Measurements from ENCODE around the gene RASL11A.
A peak's percentile ranks its signal among the peaks of the same experiment; 100 is the strongest.
"Not testable (repeated sequence)": the region's sequence is repeated elsewhere in the genome, so short reads cannot be mapped to it uniquely, and the experiment has no call there.

Gene RASL11A, protein sequence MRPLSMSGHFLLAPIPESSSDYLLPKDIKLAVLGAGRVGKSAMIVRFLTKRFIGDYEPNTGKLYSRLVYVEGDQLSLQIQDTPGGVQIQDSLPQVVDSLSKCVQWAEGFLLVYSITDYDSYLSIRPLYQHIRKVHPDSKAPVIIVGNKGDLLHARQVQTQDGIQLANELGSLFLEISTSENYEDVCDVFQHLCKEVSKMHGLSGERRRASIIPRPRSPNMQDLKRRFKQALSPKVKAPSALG

DNA sequence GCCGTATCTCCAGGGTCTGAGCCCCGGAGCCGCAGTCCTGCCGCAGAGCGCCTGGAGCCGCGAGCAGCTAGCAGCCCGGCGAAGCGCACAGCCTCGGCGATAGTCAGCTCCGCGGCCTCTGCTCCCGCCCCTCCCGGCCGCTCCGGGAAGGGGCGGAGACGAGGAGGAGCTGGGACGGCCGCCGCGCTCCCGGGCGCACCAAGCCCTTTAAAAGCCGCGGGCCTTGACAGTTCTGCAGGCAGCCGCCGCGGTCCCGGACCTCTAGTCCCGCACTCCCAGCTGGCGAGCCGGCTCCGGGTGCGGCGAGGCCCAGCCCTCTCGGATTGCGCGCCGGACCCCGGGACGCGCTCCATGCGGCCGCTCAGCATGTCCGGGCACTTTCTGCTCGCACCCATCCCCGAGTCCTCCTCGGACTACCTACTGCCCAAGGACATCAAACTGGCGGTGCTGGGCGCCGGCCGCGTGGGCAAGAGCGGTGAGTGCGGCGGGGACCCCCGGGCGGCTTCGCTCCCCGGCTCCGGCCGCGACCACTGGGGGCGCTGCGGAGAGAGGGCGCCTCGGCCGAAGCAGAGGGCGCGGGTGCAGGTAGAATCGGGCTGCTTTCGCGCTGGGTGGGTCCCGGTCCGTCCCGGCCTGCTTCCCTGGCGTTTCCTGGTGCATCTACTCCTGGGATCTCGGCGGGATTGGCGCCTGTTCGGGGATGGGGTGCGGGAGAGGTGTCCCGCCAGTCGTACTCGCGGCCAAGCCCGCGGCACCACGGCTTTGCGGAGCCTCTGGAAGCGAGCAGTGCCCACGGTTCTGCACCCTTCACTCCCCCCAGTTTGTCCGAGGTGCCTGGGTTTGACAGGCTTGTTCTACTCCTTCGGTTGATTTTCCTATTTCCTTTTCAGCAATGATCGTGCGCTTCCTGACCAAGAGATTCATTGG, at the start of gene RASL11A:
TSS of gene RASL11A (plus strand) at position 237 of the 927 bp plus-strand sequence. CDS start at position 352, 115 bp downstream.
- H3K9me3 ChIP-seq (ENCODE audit: control insufficient read depth in 1 of 2, low read length in 2 of 2), result no peaks in the 10 kb centered on the region
- peaks cover 0 to 6% of the 10 kb centered on the region in 2 donors for H3K36me3 ChIP-seq (ENCODE audit: control insufficient read depth in 1 of 2, insufficient read depth in 2 of 2, low read length in 2 of 2)
- H3K4me3 ChIP-seq (ENCODE audit: low read depth in 1 of 2, low read length in 2 of 2), result peak within 1 kb of the TSS; percentile 81 to 92
- H3K9ac ChIP-seq (ENCODE audit: low read depth in 1 of 2, low read length in 2 of 2), result peak within 1 kb of the TSS; percentile 58 to 89
- no peaks in the 10 kb centered on the region for H3K27me3 ChIP-seq (ENCODE audit: control insufficient read depth in 1 of 2, insufficient read depth in 2 of 2, low read length in 2 of 2)
- peak within 1 kb of the TSS; percentile 87 for H3K27ac ChIP-seq (ENCODE audit: low read depth, low read length)
- peaks cover 31 to 40% of the 10 kb centered on the region in 2 donors for H3K4me1 ChIP-seq (ENCODE audit: control insufficient read depth in 1 of 2, insufficient read depth in 2 of 2, low read length in 2 of 2)

DNA sequence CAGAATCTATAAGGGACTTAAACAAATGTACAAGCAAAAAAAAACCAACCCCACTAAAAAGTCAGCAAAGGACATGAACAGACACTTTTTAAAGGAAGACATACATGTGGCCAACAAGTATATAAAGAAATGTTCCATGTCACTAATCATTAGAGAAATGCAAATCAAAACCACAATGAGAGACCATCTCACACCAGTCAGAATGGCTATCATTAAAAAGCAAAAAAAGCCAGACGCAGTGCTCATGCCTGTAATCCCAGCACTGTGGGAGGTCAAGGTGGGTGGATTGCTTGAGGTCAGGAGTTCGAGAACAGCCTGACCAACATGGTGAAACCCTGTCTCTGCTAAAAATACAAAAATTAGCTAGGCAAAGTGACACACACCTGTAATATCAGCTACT, 48.5 kb upstream of the RASL11A start:
- not testable (repeated sequence) for H3K36me3 ChIP-seq (ENCODE audit: control insufficient read depth in 1 of 2, insufficient read depth in 2 of 2, low read length in 2 of 2); H3K9ac ChIP-seq (ENCODE audit: low read depth in 1 of 2, low read length in 2 of 2); H3K4me3 ChIP-seq (ENCODE audit: low read depth in 1 of 2, low read length in 2 of 2); H3K27me3 ChIP-seq (ENCODE audit: control insufficient read depth in 1 of 2, insufficient read depth in 2 of 2, low read length in 2 of 2); H3K4me1 ChIP-seq (ENCODE audit: control insufficient read depth in 1 of 2, insufficient read depth in 2 of 2, low read length in 2 of 2); H3K9me3 ChIP-seq (ENCODE audit: control insufficient read depth in 1 of 2, low read length in 2 of 2); H3K27ac ChIP-seq (ENCODE audit: low read depth, low read length)

DNA sequence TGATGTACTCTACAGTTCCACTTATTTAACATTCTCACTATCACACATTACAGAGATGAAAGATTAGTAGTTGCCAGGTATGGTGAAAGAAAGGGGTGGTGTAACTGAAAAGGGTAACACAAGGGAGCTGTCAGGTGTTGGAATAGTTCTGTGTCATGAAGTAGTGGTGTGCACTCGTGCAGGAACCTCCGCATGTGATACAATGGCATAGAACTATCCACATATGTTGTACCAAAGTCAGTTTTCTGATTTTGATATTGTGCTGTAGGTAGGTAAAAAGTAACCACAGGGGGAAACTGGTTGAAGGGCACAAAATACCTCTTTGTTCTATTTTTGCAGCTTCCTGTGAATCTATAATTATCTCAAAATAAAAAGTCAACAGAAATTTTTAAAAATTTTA, 43.6 kb upstream of the RASL11A start:
- Histone ChIP-seq H3K36me3 (ENCODE audit: control insufficient read depth in 1 of 2, insufficient read depth in 2 of 2, low read length in 2 of 2) (no peaks in the 10 kb centered on the region), H3K27ac (ENCODE audit: low read depth, low read length) (no peak overlapping the region), H3K4me3 (ENCODE audit: low read depth in 1 of 2, low read length in 2 of 2) (no peak overlapping the region), H3K4me1 (ENCODE audit: control insufficient read depth in 1 of 2, insufficient read depth in 2 of 2, low read length in 2 of 2) (no peaks in the 10 kb centered on the region), H3K9ac (ENCODE audit: low read depth in 1 of 2, low read length in 2 of 2) (no peak overlapping the region), H3K9me3 (ENCODE audit: control insufficient read depth in 1 of 2, low read length in 2 of 2) (no peaks in the 10 kb centered on the region), H3K27me3 (ENCODE audit: control insufficient read depth in 1 of 2, insufficient read depth in 2 of 2, low read length in 2 of 2) (no peaks in the 10 kb centered on the region)

DNA sequence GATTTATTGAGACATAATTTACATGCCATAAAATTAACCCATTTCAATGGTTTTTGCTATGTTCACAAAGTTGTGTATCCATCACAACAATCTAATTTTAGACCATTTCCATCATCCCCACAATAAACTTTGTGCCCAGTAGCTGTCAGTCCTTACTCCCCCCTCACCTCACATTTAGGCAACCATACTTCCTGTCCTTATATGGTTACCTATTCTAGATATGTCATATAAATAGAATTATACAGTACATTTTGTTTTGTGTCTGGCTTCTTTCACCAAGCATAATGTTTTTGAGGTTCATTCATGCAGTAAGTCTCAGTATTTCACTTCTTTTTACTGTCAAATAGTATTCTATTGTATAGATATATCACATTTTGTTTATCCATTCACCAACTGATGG, 42.5 kb upstream of the RASL11A start:
- Histone ChIP-seq H3K9me3 (ENCODE audit: control insufficient read depth in 1 of 2, low read length in 2 of 2) (no peaks in the 10 kb centered on the region), H3K9ac (ENCODE audit: low read depth in 1 of 2, low read length in 2 of 2) (no peak overlapping the region), H3K27ac (ENCODE audit: low read depth, low read length) (no peak overlapping the region), H3K4me1 (ENCODE audit: control insufficient read depth in 1 of 2, insufficient read depth in 2 of 2, low read length in 2 of 2) (no peaks in the 10 kb centered on the region), H3K4me3 (ENCODE audit: low read depth in 1 of 2, low read length in 2 of 2) (no peak overlapping the region), H3K27me3 (ENCODE audit: control insufficient read depth in 1 of 2, insufficient read depth in 2 of 2, low read length in 2 of 2) (no peaks in the 10 kb centered on the region), H3K36me3 (ENCODE audit: control insufficient read depth in 1 of 2, insufficient read depth in 2 of 2, low read length in 2 of 2) (no peaks in the 10 kb centered on the region)

DNA sequence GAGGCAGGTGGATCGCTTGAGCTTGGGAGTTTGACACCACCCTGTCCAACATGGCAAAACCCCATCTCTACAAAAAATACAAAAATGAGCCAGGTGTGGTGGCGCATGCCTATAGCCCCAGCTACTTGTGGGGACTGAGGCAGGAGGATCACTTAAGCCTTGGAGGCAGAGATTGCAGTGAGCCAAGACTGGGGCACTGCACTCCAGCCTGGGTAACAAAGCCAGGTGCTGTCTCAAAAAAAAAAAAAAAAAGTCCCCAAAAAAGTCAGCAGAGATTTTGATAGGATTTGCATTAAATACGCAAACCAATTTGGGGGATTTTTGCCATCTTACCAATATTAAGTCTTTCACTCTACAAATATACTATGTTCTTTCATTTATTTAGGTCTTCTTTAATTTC, 41.0 kb upstream of the RASL11A start:
- Histone ChIP-seq H3K4me3 (ENCODE audit: low read depth in 1 of 2, low read length in 2 of 2) (no peak overlapping the region), H3K4me1 (ENCODE audit: control insufficient read depth in 1 of 2, insufficient read depth in 2 of 2, low read length in 2 of 2) (no peaks in the 10 kb centered on the region), H3K27ac (ENCODE audit: low read depth, low read length) (no peak overlapping the region), H3K9me3 (ENCODE audit: control insufficient read depth in 1 of 2, low read length in 2 of 2) (no peaks in the 10 kb centered on the region), H3K36me3 (ENCODE audit: control insufficient read depth in 1 of 2, insufficient read depth in 2 of 2, low read length in 2 of 2) (no peaks in the 10 kb centered on the region), H3K27me3 (ENCODE audit: control insufficient read depth in 1 of 2, insufficient read depth in 2 of 2, low read length in 2 of 2) (no peaks in the 10 kb centered on the region), H3K9ac (ENCODE audit: low read depth in 1 of 2, low read length in 2 of 2) (no peak overlapping the region)

DNA sequence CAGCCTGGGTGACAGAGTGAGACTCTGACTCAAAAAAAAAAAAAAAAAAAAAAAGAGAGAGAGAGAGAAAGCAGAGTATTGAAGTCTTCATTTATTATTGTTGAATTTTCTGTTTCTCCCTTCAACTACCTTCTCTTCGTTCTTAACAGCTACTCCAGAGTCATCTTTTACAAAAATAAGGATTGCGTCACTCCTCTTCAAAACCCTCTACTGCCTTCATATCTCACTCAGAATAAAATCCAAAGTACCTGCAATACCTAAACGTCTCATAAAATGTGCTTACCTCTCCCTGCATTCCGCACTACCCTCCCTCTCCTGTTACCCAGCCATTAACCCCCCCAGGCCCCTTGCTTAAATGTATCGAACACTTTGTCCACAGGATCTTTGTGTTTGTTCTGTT, 36.7 kb upstream of the RASL11A start:
- Histone ChIP-seq H3K27ac (ENCODE audit: low read depth, low read length) (no peak overlapping the region), H3K4me3 (ENCODE audit: low read depth in 1 of 2, low read length in 2 of 2) (no peak overlapping the region), H3K36me3 (ENCODE audit: control insufficient read depth in 1 of 2, insufficient read depth in 2 of 2, low read length in 2 of 2) (no peaks in the 10 kb centered on the region), H3K9ac (ENCODE audit: low read depth in 1 of 2, low read length in 2 of 2) (no peak overlapping the region), H3K4me1 (ENCODE audit: control insufficient read depth in 1 of 2, insufficient read depth in 2 of 2, low read length in 2 of 2) (no peaks in the 10 kb centered on the region), H3K9me3 (ENCODE audit: control insufficient read depth in 1 of 2, low read length in 2 of 2) (no peaks in the 10 kb centered on the region), H3K27me3 (ENCODE audit: control insufficient read depth in 1 of 2, insufficient read depth in 2 of 2, low read length in 2 of 2) (no peaks in the 10 kb centered on the region)

DNA sequence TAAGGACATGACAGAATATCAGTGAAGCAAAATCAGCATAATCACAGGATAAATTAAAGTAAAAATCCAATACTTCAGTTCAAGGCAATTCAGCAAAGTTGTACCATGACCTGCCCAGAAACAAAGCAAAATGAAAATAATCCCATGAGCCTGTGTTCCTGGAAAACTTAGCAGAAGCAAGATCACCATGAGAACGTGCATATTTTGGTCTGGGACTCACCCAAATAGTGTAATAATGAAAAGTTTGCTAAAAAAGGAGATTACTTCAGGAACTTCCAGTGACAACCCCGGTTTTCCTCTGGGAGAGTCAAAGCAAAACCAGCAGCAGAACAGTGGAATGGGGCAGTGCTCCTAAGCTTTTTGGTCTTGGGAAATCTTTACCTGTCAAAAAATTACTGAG, 34.2 kb upstream of the RASL11A start:
- H3K4me3 ChIP-seq (ENCODE audit: low read depth in 1 of 2, low read length in 2 of 2), result no peak overlapping the region
- no peak overlapping the region for H3K9ac ChIP-seq (ENCODE audit: low read depth in 1 of 2, low read length in 2 of 2)

DNA sequence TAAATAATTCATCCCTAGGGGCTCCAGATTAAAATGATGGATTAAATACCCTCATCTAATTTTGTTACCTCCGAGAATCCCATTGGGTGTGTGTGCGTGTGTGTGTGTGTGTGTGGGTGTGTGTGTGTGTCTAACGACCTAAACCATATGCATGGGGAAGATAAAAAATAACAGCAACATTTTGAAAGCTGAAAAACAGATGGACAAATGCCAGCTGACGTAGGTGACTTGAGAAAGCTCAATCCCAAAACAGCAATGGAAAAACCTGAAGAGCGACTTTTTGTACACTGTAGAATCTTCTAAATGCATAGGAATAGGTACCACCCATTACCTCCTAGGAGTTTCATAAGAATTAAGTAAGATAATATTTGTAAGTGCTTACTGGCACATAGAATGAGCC, 27.9 kb upstream of the RASL11A start:
- Histone ChIP-seq H3K9me3 (ENCODE audit: control insufficient read depth in 1 of 2, low read length in 2 of 2) (no peaks in the 10 kb centered on the region), H3K27ac (ENCODE audit: low read depth, low read length) (no peak overlapping the region), H3K27me3 (ENCODE audit: control insufficient read depth in 1 of 2, insufficient read depth in 2 of 2, low read length in 2 of 2) (no peaks in the 10 kb centered on the region), H3K4me3 (ENCODE audit: low read depth in 1 of 2, low read length in 2 of 2) (no peak overlapping the region), H3K9ac (ENCODE audit: low read depth in 1 of 2, low read length in 2 of 2) (no peak overlapping the region), H3K4me1 (ENCODE audit: control insufficient read depth in 1 of 2, insufficient read depth in 2 of 2, low read length in 2 of 2) (no peaks in the 10 kb centered on the region), H3K36me3 (ENCODE audit: control insufficient read depth in 1 of 2, insufficient read depth in 2 of 2, low read length in 2 of 2) (no peaks in the 10 kb centered on the region)

More for the DNA sequence above, 34.2 kb upstream of the RASL11A start:
- H3K36me3 ChIP-seq (ENCODE audit: control insufficient read depth in 1 of 2, insufficient read depth in 2 of 2, low read length in 2 of 2), result no peaks in the 10 kb centered on the region
- no peaks in the 10 kb centered on the region for H3K9me3 ChIP-seq (ENCODE audit: control insufficient read depth in 1 of 2, low read length in 2 of 2)
- H3K27ac ChIP-seq (ENCODE audit: low read depth, low read length), result no peak overlapping the region
- H3K4me1 ChIP-seq (ENCODE audit: control insufficient read depth in 1 of 2, insufficient read depth in 2 of 2, low read length in 2 of 2), result no peaks in the 10 kb centered on the region
- H3K27me3 ChIP-seq (ENCODE audit: control insufficient read depth in 1 of 2, insufficient read depth in 2 of 2, low read length in 2 of 2), result no peaks in the 10 kb centered on the region

DNA sequence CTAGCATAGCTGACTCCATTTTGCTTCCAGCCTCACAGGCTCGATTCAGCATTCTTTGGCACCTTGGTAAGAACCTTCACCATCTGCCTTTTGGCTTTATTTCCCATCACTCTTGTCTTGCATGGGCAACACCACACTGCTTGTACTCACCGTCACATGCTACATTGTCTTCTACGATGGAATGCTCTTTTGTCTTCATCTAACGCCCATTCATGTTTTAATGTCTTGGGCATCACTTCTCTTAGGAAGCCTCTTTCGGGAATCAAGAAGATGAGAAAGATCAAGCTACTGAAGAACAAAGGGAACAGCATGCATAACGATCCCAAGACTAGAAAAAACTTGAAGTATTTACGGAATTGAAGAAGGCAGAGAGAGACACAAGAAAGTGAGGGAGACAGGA, 25.0 kb upstream of the RASL11A start:
- no peak overlapping the region for H3K9ac ChIP-seq (ENCODE audit: low read depth in 1 of 2, low read length in 2 of 2)
- H3K4me1 ChIP-seq (ENCODE audit: control insufficient read depth in 1 of 2, insufficient read depth in 2 of 2, low read length in 2 of 2), result peaks cover 0 to 6% of the 10 kb centered on the region in 2 donors
- H3K9me3 ChIP-seq (ENCODE audit: control insufficient read depth in 1 of 2, low read length in 2 of 2), result no peaks in the 10 kb centered on the region
- H3K27me3 ChIP-seq (ENCODE audit: control insufficient read depth in 1 of 2, insufficient read depth in 2 of 2, low read length in 2 of 2), result no peaks in the 10 kb centered on the region
- H3K27ac ChIP-seq (ENCODE audit: low read depth, low read length), result no peak overlapping the region
- H3K4me3 ChIP-seq (ENCODE audit: low read depth in 1 of 2, low read length in 2 of 2), result no peak overlapping the region
- H3K36me3 ChIP-seq (ENCODE audit: control insufficient read depth in 1 of 2, insufficient read depth in 2 of 2, low read length in 2 of 2), result no peaks in the 10 kb centered on the region

DNA sequence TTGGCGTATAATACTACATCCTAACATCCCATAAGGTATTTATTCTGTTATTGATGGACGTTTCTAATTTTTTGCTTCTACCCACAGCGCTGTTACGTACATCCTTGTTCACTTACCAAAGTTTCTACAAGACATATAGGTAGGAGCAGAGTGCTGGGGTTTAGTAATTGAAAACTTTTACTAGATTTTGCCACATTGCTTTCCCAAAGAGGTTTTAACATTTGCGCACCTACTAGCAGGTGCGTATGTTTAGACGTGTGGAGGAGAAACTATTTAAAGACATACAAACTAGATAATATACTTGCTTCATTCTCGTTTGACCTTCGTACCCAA, 19.8 kb upstream of the RASL11A start:
- no peaks in the 10 kb centered on the region for H3K27me3 ChIP-seq (ENCODE audit: control insufficient read depth in 1 of 2, insufficient read depth in 2 of 2, low read length in 2 of 2)
- no peaks in the 10 kb centered on the region for H3K9me3 ChIP-seq (ENCODE audit: control insufficient read depth in 1 of 2, low read length in 2 of 2)
- peak overlapping the region; percentile 99 for H3K9ac ChIP-seq (ENCODE audit: low read depth in 1 of 2, low read length in 2 of 2)
- peak overlapping the region; percentile 95 for H3K27ac ChIP-seq (ENCODE audit: low read depth, low read length)
- peak overlapping the region; percentile 96 to 98 for H3K4me3 ChIP-seq (ENCODE audit: low read depth in 1 of 2, low read length in 2 of 2)
- H3K4me1 ChIP-seq (ENCODE audit: control insufficient read depth in 1 of 2, insufficient read depth in 2 of 2, low read length in 2 of 2), result peaks cover 22 to 33% of the 10 kb centered on the region in 2 donors
- peaks cover 0 to 20% of the 10 kb centered on the region in 2 donors for H3K36me3 ChIP-seq (ENCODE audit: control insufficient read depth in 1 of 2, insufficient read depth in 2 of 2, low read length in 2 of 2)

Data from duodenal mucosa (tissue), 2 donors.